Renal cortex interstitium (tissue), 11 donors: ENCODE results near the gene MBNL2. TPM values are rescaled to one million over a fixed set of nuclear protein-coding genes. Genes with fewer than 3 reads are reported as not detected.

ENCODE experiments used
- DNase-seq, 11 donors: peaks; one replicate each; pipeline ENCODE4 v3.0.0-alpha.2; 2013; ENCODE audit warnings: low read depth in 9 of 11, low spot score in 4 of 11; ENCODE audit errors: extremely low read depth in 1 of 11
- polyA plus RNA-seq, 3 donors: library from polyadenylated mRNA; unstranded; fragments of 120-200 nt; gene quantifications; one replicate each; pipeline ENCODE4 v1.2.1, GENCODE V29; 2013; ENCODE audit not compliant: insufficient read length in 3 of 3

Gene MBNL2
- polyA plus RNA-seq, 3 donors, result 50.7 to 76.4 (median 66.2) TPM

GRCh38 chr13:97307118-97307881 lies 85.2 kb downstream of the MBNL2 start:
- DNase-seq, result no peak

GRCh38 chr13:97307882-97308624 lies 85.9 kb downstream of the MBNL2 start:
- DNase-seq, result peak in 2 of 11 donors; percentile 31 to 46

- DNase-seq, result no peak
Measured at GRCh38 chr13:97308735-97309429, 86.7 kb downstream of the MBNL2 start.

GRCh38 chr13:97310809-97311436 lies 88.8 kb downstream of the MBNL2 start:
- DNase-seq, result no peak

- no peak for DNase-seq
Measured at GRCh38 chr13:97311956-97312355, 89.8 kb downstream of the MBNL2 start.

GRCh38 chr13:97313551-97314260 lies 91.6 kb downstream of the MBNL2 start:
- DNase-seq, result no peak

GRCh38 chr13:97316390-97316789 lies 94.3 kb downstream of the MBNL2 start:
- DNase-seq, result no peak

GRCh38 chr13:97317933-97318332 lies 95.8 kb downstream of the MBNL2 start:
- DNase-seq, result no peak

GRCh38 chr13:97318532-97318931 lies 96.4 kb downstream of the MBNL2 start:
- peak in 3 of 11 donors; percentile 47 to 52 (median 49) for DNase-seq

- peak in 3 of 11 donors; percentile 43 to 50 (median 49) for DNase-seq
Measured at GRCh38 chr13:97319113-97319720, 97.1 kb downstream of the MBNL2 start.

GRCh38 chr13:97321101-97321500 lies 99.0 kb downstream of the MBNL2 start:
- no peak for DNase-seq

- DNase-seq, result no peak
Measured at GRCh38 chr13:97321616-97322321, 99.6 kb downstream of the MBNL2 start.

- no peak for DNase-seq
Measured at GRCh38 chr13:97322740-97323342, 100.7 kb downstream of the MBNL2 start.

- no peak for DNase-seq
Measured at GRCh38 chr13:97324115-97324514, 102.0 kb downstream of the MBNL2 start.

GRCh38 chr13:97325738-97326137 lies 103.6 kb downstream of the MBNL2 start:
- DNase-seq, result no peak

- DNase-seq, result no peak
Measured at GRCh38 chr13:97327086-97327485, 105.0 kb downstream of the MBNL2 start.

- no peak for DNase-seq
Measured at GRCh38 chr13:97327506-97328221, 105.5 kb downstream of the MBNL2 start.
